Parathyroid adenoma (tissue), 2 donors: ENCODE results near the gene XXYLT1.

Experiments
- H2AFZ ChIP-seq: fragments of 300-600 bp; sonication (generic); one replicate; pipeline ENCODE4 v1.7.0; 2017; ENCODE audit warnings: antibody characterized with exemption, mild to moderate bottlenecking
- H3K27ac ChIP-seq: fragments of 300-600 bp; sonication (generic); one replicate; pipeline ENCODE4 v1.7.0; 2017
- H3K27me3 ChIP-seq: fragments of 300-600 bp; sonication (generic); one replicate; pipeline ENCODE4 v1.7.0; 2017; ENCODE audit warnings: low read length; ENCODE audit not compliant: control insufficient read depth, insufficient read depth
- H3K36me3 ChIP-seq: fragments of 300-600 bp; sonication (generic); one replicate; pipeline ENCODE4 v1.7.0; 2017; ENCODE audit warnings: low read length; ENCODE audit not compliant: control insufficient read depth, insufficient read depth
- H3K4me1 ChIP-seq: fragments of 300-600 bp; sonication (generic); one replicate; pipeline ENCODE4 v1.7.0; 2017; ENCODE audit warnings: control low read depth
- H3K4me2 ChIP-seq: fragments of 300-600 bp; sonication (generic); one replicate; pipeline ENCODE4 v1.7.0; 2017; ENCODE audit warnings: low read length
- H3K4me3 ChIP-seq: fragments of 300-600 bp; sonication (generic); one replicate; pipeline ENCODE4 v1.7.0; 2017; ENCODE audit warnings: low read depth, low read length
- H3K79me2 ChIP-seq: fragments of 300-600 bp; sonication (generic); one replicate; pipeline ENCODE4 v1.7.0; 2017; ENCODE audit warnings: control low read depth
- H3K9ac ChIP-seq: fragments of 300-600 bp; sonication (generic); one replicate; pipeline ENCODE4 v1.7.0; 2017; ENCODE audit warnings: mild to moderate bottlenecking
- H3K9me3 ChIP-seq: fragments of 300-600 bp; sonication (generic); one replicate; pipeline ENCODE4 v1.7.0; 2017; ENCODE audit warnings: low read length; ENCODE audit not compliant: control insufficient read depth
- CTCF ChIP-seq: fragments of 300-600 bp; sonication (generic); IDR thresholded peaks from one replicate; pipeline ENCODE4 v1.7.0; 2017; ENCODE audit warnings: antibody characterized with exemption, mild to moderate bottlenecking
- donor health status: primary hyperparathyroidism.

XXYLT1 gene

DNA sequence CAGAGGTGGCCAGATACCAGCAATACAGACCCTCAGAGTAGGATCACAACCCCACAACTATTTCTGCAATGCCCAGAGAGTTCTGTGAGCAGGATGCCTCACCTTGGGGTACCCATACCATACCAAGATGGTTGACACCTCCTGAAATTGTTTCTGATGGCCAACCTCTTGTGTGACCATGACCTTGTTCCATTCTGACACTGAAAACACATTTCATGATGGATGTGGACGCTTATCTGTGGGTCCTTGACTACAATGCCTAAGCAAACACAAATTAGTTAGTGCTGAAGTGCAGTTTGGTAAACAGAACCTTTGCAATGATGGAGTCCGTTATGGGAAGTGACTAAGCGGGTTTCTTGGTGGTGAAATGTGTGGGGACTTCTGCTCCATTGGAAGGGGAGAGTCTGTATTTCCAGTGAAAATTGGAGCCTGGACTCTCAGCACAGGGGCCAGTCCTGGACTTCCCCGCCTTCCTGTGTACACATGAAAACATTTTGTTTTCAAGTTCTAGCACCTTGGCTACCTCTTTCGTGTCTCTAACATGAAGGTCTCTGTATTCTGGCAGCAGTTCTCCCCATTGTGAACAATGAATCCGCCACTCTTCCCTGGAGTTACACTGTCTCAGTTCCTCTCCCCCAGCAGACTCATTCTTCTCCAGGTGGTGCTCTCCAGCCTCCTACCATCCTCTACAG, 106.2 kb downstream of the XXYLT1 start:
- Histone ChIP-seq H3K27ac (no peak overlapping the region), H3K4me2 (no peak overlapping the region), H3K4me3 (no peak overlapping the region), H3K27me3 (no peaks in the 10 kb centered on the region), H3K36me3 (no peaks in the 10 kb centered on the region), H3K9me3 (no peaks in the 10 kb centered on the region), H3K4me1 (peaks cover 9% of the 10 kb centered on the region), H3K9ac (no peak overlapping the region), H3K79me2 (peaks cover 2% of the 10 kb centered on the region), H2AFZ (no peak overlapping the region)
- no peak for TF ChIP-seq CTCF

DNA sequence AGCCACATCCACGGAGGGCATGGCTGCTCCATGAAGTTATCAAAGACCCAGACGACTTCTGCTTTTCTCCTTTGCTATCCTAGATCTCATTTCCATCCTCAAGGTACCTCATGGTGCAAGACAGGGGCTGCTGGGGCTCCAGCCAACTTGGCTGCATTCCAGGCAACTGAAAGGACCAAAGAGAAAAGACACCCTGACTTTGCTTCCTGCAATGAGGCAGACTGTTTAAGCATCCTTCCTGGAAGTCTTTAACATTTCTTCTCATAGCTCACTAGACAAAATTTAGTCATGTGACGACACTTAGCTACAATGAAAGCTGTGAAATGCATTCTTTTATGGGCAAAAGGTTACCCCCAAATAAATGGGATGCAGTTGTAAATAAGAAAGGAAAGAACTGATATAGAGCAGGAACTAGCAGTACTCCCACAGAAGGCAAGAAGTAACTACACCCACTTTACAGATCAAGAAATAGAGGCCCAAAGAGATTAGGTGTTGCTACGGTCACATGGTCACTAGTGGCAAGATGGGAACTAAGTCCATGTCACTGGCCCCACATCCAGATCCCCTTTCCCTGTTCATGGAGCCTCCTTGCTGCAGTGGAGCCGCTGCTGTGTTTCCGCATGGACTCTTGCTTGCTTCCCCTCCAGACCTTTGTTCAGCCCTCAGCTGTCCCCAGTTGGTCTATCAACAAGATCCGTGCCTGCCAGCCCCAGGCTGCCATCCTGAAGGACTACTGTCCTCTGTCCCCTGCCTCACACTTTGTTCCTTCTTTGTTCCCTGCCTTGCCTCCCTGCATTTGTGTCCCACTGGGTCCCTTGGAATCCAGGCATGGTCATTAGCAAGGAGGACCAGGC, 107.0 kb downstream of the XXYLT1 start:
- Histone ChIP-seq H3K27ac (no peak overlapping the region), H3K36me3 (no peaks in the 10 kb centered on the region), H3K4me3 (no peak overlapping the region), H3K27me3 (no peaks in the 10 kb centered on the region), H3K4me2 (no peak overlapping the region), H3K4me1 (peaks cover 16% of the 10 kb centered on the region), H3K9me3 (no peaks in the 10 kb centered on the region), H2AFZ (no peak overlapping the region), H3K79me2 (peaks cover under 1% of the 10 kb centered on the region), H3K9ac (no peak overlapping the region)
- no peak for TF ChIP-seq CTCF

GRCh38 chr3:195162816-195163215, 108.1 kb downstream of the XXYLT1 start:
- H3K79me2 ChIP-seq: no peaks in the 10 kb centered on the region
- H3K4me3 ChIP-seq: no peak overlapping the region
- H3K9ac ChIP-seq: no peak overlapping the region
- no peak overlapping the region for H3K4me2 ChIP-seq
- TF ChIP-seq CTCF: no peak
- H3K4me1 ChIP-seq: peaks cover 16% of the 10 kb centered on the region
- no peaks in the 10 kb centered on the region for H3K27me3 ChIP-seq
- H3K27ac ChIP-seq: no peak overlapping the region
- H3K36me3 ChIP-seq: no peaks in the 10 kb centered on the region
- H3K9me3 ChIP-seq: no peaks in the 10 kb centered on the region
- no peak overlapping the region for H2AFZ ChIP-seq

DNA sequence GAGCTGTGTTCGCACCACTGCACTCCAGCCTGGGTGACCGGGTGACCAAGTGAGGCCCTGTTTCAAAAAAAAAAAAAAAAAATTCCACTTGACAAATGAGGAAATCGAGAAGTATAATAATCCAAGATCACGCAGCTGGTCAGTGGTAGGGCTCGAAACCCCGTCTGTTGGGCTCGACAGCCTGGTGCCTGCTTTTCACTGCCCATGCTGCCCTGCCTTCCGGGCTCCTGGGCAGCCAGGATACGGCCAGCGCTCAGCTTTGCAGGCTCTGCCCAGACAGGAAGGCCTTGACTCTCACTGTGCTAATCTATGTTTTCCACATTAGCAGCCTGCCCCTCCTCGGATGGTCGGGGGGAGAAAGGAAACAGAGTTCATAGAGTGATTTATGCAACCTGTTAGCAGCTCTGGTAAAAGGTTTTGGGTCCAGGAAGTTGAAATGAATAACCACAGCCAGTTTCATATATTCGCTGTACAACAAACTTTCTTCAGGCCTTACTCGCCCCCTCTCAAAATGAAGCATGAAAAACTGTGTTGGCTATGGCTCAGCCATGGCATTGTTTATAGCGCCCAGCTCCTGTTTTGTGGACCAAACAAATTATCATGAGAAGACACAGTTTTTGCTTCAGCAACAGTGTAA, 108.8 kb downstream of the XXYLT1 start:
- H3K9me3 ChIP-seq: no peaks in the 10 kb centered on the region
- H2AFZ ChIP-seq: no peak overlapping the region
- no peaks in the 10 kb centered on the region for H3K27me3 ChIP-seq
- H3K9ac ChIP-seq: no peak overlapping the region
- H3K27ac ChIP-seq: peak overlapping the region; percentile 3
- TF ChIP-seq CTCF: no peak
- H3K4me1 ChIP-seq: peaks cover 23% of the 10 kb centered on the region
- H3K4me3 ChIP-seq: no peak overlapping the region
- H3K4me2 ChIP-seq: no peak overlapping the region
- no peaks in the 10 kb centered on the region for H3K79me2 ChIP-seq
- no peaks in the 10 kb centered on the region for H3K36me3 ChIP-seq
